IPS DF 6.9 (cell line): ENCODE data around the gene TRAPPC12.
"Not testable (repeated sequence)": the region's sequence is repeated elsewhere in the genome, so short reads cannot be mapped to it uniquely, and the experiment has no call there.

ENCODE experiments used
- DNase-seq: peaks from one replicate; pipeline ENCODE4 v3.0.0-alpha.2; 2013; ENCODE audit warnings: low read depth, low spot score
- H3K27ac ChIP-seq: one replicate; pipeline ENCODE4 v1.5.1; 2013; ENCODE audit warnings: low read length, control low read depth
- H3K27me3 ChIP-seq: 2 replicates; pipeline ENCODE4 v1.6.1; 2013; ENCODE audit warnings: mild to moderate bottlenecking, low read length; ENCODE audit not compliant: control insufficient read depth, insufficient read depth
- H3K36me3 ChIP-seq: 2 replicates; pipeline ENCODE4 v1.6.1; 2013; ENCODE audit warnings: low read length; ENCODE audit not compliant: control insufficient read depth, insufficient read depth
- H3K4me1 ChIP-seq: 2 replicates; pipeline ENCODE4 v1.6.1; 2013; ENCODE audit warnings: low read length; ENCODE audit not compliant: control insufficient read depth, insufficient read depth
- H3K4me3 ChIP-seq: 2 replicates; pipeline ENCODE4 v1.5.1; 2013; ENCODE audit warnings: mild to moderate bottlenecking, low read length
- H3K9me3 ChIP-seq: 2 replicates; pipeline ENCODE4 v1.6.1; 2013; ENCODE audit warnings: low read length, inconsistent platforms; ENCODE audit not compliant: control insufficient read depth, insufficient read depth
- WGBS: extraction: QIAGEN DNeasy Blood & Tissue Kit; methylation state at CpG from one replicate; pipeline ENCODE4 v1.1.7; 2013; ENCODE audit warnings: mixed read lengths, missing lambda C conversion rate; ENCODE audit not compliant: insufficient read length, insufficient coverage; 5-methylcytosine and 5-hydroxymethylcytosine counted together

TRAPPC12 gene

GRCh38 chr2:3443506-3444084 lies 64.1 kb downstream of the TRAPPC12 start:
- WGBS: no CpG with 5 or more reads among the region's 18 CpGs
- Histone ChIP-seq H3K4me1 (no peaks in the 10 kb centered on the region; the same call in 1 of the 2 replicates), H3K36me3 (peaks cover 10% of the 10 kb centered on the region), H3K4me3 (no peak overlapping the region), H3K9me3 (no peaks in the 10 kb centered on the region), H3K27me3 (no peaks in the 10 kb centered on the region), H3K27ac (no peak overlapping the region)
- DNase-seq: no peak

GRCh38 chr2:3445891-3446290 lies 66.4 kb downstream of the TRAPPC12 start:
- Histone ChIP-seq H3K36me3 (peaks cover 14% of the 10 kb centered on the region), H3K4me3 (no peak overlapping the region), H3K27me3 (no peaks in the 10 kb centered on the region), H3K4me1 (no peaks in the 10 kb centered on the region; the same call in 1 of the 2 replicates), H3K9me3 (no peaks in the 10 kb centered on the region), H3K27ac (no peak overlapping the region)
- DNase-seq: no peak
- no CpG with 5 or more reads among the region's 11 CpGs for WGBS

- no peak for DNase-seq
- Histone ChIP-seq H3K9me3 (no peaks in the 10 kb centered on the region), H3K36me3 (peaks cover 14% of the 10 kb centered on the region), H3K27ac (no peak overlapping the region), H3K27me3 (no peaks in the 10 kb centered on the region), H3K4me1 (no peaks in the 10 kb centered on the region; the same call in 1 of the 2 replicates), H3K4me3 (no peak overlapping the region)
- no CpG with 5 or more reads among the region's 10 CpGs for WGBS
Observed at GRCh38 chr2:3446381-3446780, 66.9 kb downstream of the TRAPPC12 start.

- not testable (repeated sequence) for H3K27me3 ChIP-seq, H3K27ac ChIP-seq, H3K9me3 ChIP-seq, H3K4me1 ChIP-seq, H3K4me3 ChIP-seq, DNase-seq
- H3K36me3 ChIP-seq: peaks cover 14% of the 10 kb centered on the region
- WGBS: no CpG with 5 or more reads among the region's 6 CpGs
Observed at GRCh38 chr2:3447186-3447585, 67.7 kb downstream of the TRAPPC12 start.

GRCh38 chr2:3447789-3448317 lies 68.4 kb downstream of the TRAPPC12 start:
- Histone ChIP-seq H3K9me3 (no peaks in the 10 kb centered on the region), H3K27me3 (no peaks in the 10 kb centered on the region), H3K27ac (no peak overlapping the region), H3K36me3 (peaks cover 14% of the 10 kb centered on the region), H3K4me3 (no peak overlapping the region), H3K4me1 (no peaks in the 10 kb centered on the region; the same call in 1 of the 2 replicates)
- no CpG with 5 or more reads among the region's 9 CpGs for WGBS
- no peak for DNase-seq

GRCh38 chr2:3448441-3448911 lies 69.0 kb downstream of the TRAPPC12 start:
- no CpG with 5 or more reads among the region's 35 CpGs for WGBS
- not testable (repeated sequence) for DNase-seq, H3K4me3 ChIP-seq, H3K27me3 ChIP-seq, H3K4me1 ChIP-seq, H3K27ac ChIP-seq, H3K9me3 ChIP-seq
- H3K36me3 ChIP-seq: peaks cover 14% of the 10 kb centered on the region

GRCh38 chr2:3449086-3449485 lies 69.6 kb downstream of the TRAPPC12 start:
- Histone ChIP-seq H3K27me3 (no peaks in the 10 kb centered on the region), H3K4me3 (no peak overlapping the region), H3K27ac (no peak overlapping the region), H3K9me3 (no peaks in the 10 kb centered on the region), H3K36me3 (peaks cover 11% of the 10 kb centered on the region), H3K4me1 (no peaks in the 10 kb centered on the region; the same call in 1 of the 2 replicates)
- no peak for DNase-seq
- no CpG with 5 or more reads among the region's 13 CpGs for WGBS

GRCh38 chr2:3449936-3450335 lies 70.4 kb downstream of the TRAPPC12 start:
- no peaks in the 10 kb centered on the region for H3K27me3 ChIP-seq
- no peak overlapping the region for H3K27ac ChIP-seq
- no peak overlapping the region for H3K4me3 ChIP-seq
- H3K9me3 ChIP-seq: no peaks in the 10 kb centered on the region
- no peak for DNase-seq
- no peaks in the 10 kb centered on the region; the same call in 1 of the 2 replicates for H3K4me1 ChIP-seq
- WGBS: no CpG with 5 or more reads among the region's 11 CpGs
- peaks cover 9% of the 10 kb centered on the region; the same call in 1 of the 2 replicates for H3K36me3 ChIP-seq

GRCh38 chr2:3450385-3451010 lies 71.0 kb downstream of the TRAPPC12 start:
- WGBS: no CpG with 5 or more reads among the region's 16 CpGs
- Histone ChIP-seq H3K36me3 (peaks cover 9% of the 10 kb centered on the region; the same call in 1 of the 2 replicates), H3K27ac (no peak overlapping the region), H3K4me1 (no peaks in the 10 kb centered on the region; the same call in 1 of the 2 replicates), H3K27me3 (no peaks in the 10 kb centered on the region), H3K9me3 (no peaks in the 10 kb centered on the region), H3K4me3 (no peak overlapping the region)
- no peak for DNase-seq

GRCh38 chr2:3451169-3451568 lies 71.7 kb downstream of the TRAPPC12 start:
- Histone ChIP-seq H3K27me3 (no peaks in the 10 kb centered on the region), H3K36me3 (peaks cover 9% of the 10 kb centered on the region; the same call in 1 of the 2 replicates), H3K4me3 (no peak overlapping the region), H3K4me1 (no peaks in the 10 kb centered on the region; the same call in 1 of the 2 replicates), H3K9me3 (no peaks in the 10 kb centered on the region), H3K27ac (no peak overlapping the region)
- DNase-seq: no peak
- WGBS: no CpG with 5 or more reads among the region's 4 CpGs
